Spleen (tissue), 7 donors: ENCODE data around the gene ARHGEF1.

Experiments used
- POLR2A ChIP-seq, 3 donors: fragments of 450-650 bp; IDR thresholded peaks; one replicate each; pipeline ENCODE4 v1.5.1; 2017; ENCODE audit warnings: antibody characterized with exemption in 3 of 3, mild to moderate bottlenecking in 1 of 3
- POLR2AphosphoS5 ChIP-seq, 3 donors: sonication (generic); formaldehyde crosslinking; IDR thresholded peaks; one replicate each; pipeline ENCODE4 v1.5.1; 2017; ENCODE audit warnings: antibody characterized with exemption in 3 of 3
- TF ChIP-seq, protein P1 (sequence below), 11 experiments: fragments of 200-600 bp in 7 of 11; fragments of 450-650 bp in 4 of 11; sonication (generic) in 4 of 11; IDR thresholded peaks in 8 of 11; conservative IDR thresholded peaks in 3 of 11; 1 replicate in 7 of 11; 2 replicates in 4 of 11; pipeline versions ENCODE4 v1.4.0 to v1.8.0; 2016 to 2021; ENCODE audit warnings: antibody characterized with exemption in 11 of 11, inconsistent platforms in 4 of 11, mild to moderate bottlenecking in 1 of 11
- donor health status: DM: no; HTN: no; CAD: no; lungs with moderate emphysema.
- donor health status: DM: no; HTN: no; CAD: no.
- donor health status: DM: no; HTN: no; CAD: no.

DNA sequence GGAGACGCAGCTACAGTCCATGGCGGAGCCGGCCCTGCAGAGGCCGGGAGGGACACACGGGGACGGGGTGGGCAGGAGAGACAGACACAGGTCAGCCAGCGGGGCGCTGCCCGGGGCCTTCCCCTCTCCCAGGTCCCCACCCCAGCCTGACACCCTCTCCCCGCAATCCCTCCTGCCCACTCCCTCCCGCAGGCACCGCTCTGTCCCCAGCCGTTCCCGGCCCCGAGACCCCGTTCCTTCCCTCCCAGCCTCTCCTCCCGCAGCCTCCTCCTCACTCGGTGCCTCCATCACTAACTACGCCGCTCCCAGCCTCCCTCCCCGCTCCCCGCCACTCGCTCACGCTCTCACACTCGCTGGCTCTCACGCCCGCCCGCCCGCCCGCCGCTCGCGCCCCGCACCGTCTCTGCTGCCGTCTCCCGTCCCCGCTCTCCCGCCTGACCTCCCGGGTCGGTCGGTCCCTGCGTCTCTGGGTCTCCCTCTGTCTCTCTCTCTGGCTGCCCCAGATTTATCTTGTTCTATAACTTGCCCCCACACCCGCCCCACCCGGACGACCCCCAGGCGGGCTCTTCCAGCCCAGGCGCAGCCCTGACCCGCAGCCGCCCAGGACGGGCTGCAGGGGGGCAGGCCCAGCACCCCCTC is 30.0 kb downstream of the ARHGEF1 start:
- TF ChIP-seq, protein P1, sequence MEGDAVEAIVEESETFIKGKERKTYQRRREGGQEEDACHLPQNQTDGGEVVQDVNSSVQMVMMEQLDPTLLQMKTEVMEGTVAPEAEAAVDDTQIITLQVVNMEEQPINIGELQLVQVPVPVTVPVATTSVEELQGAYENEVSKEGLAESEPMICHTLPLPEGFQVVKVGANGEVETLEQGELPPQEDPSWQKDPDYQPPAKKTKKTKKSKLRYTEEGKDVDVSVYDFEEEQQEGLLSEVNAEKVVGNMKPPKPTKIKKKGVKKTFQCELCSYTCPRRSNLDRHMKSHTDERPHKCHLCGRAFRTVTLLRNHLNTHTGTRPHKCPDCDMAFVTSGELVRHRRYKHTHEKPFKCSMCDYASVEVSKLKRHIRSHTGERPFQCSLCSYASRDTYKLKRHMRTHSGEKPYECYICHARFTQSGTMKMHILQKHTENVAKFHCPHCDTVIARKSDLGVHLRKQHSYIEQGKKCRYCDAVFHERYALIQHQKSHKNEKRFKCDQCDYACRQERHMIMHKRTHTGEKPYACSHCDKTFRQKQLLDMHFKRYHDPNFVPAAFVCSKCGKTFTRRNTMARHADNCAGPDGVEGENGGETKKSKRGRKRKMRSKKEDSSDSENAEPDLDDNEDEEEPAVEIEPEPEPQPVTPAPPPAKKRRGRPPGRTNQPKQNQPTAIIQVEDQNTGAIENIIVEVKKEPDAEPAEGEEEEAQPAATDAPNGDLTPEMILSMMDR (IDR thresholded peaks at IDR 0.05 in 8 of 11, conservative IDR thresholded peaks at IDR 0.05 in 3 of 11), result no peak
- TF ChIP-seq POLR2A (IDR thresholded peaks at IDR 0.05) (no peak), POLR2AphosphoS5 (IDR thresholded peaks at IDR 0.05) (peak in 1 of 3 donors; percentile 6)
